Measurements from ENCODE around the gene TNNI2. TPM values are rescaled to one million over a fixed set of nuclear protein-coding genes. Genes with fewer than 3 reads are reported as not detected.
A peak's percentile ranks its signal among the peaks of the same experiment; 100 is the strongest.

The TNNI2 gene
- total and polyA plus RNA-seq, 12 donors = 0.55 to 21.8 (median 2.4) TPM; not detected in 3

- no peaks in the 10 kb centered on the region for H3K27me3 ChIP-seq
- DNase-seq = peak in 3 of 7 donors; percentile 30 to 50 (median 33)
- H3K27ac ChIP-seq = peak overlapping the region in 3 of 5 donors; percentile 25 to 62 (median 34)
- TF ChIP-seq POLR2A (IDR thresholded peaks at IDR 0.05) (no peak), CTCF (IDR thresholded peaks at IDR 0.05) (no peak)
- H3K36me3 ChIP-seq (replicated peaks in 1 of 2) = peaks cover 0 to 37% of the 10 kb centered on the region in 2 donors
- H3K4me3 ChIP-seq = no peak overlapping the region
- intact Hi-C loops (cut with DNase I) = loop anchor here in 1 of 2 donors (10.0 kb wide), 1 partner anchor 55 kb away; the partner anchor contains the start of gene MRPL23
- no peaks in the 10 kb centered on the region for H3K4me1 ChIP-seq (replicated peaks in 1 of 2)
- no peaks in the 10 kb centered on the region for H3K9me3 ChIP-seq (replicated peaks in 1 of 3)
- WGBS, 4 donors = 68 to 76% (median 73%) methylated on average over 17 to 33 of the region's 33 CpGs
Measured at GRCh38 chr11:1889941-1890855, 51.4 kb downstream of the TNNI2 start.

Small RNA genes lying within 50 kb of the gene (microRNA-seq; reads per million reads assigned to microRNA genes)
- 0 reads per million in 3 donors for gene MIR4298
- 0 reads per million in 3 donors for gene MIR7847

Small RNA genes lying within 50 kb of the gene (small RNA-seq; reads per million reads assigned to genes)
- 0 reads per million in 2 donors for gene AC051649.1
- 0 reads per million in 2 donors for gene MIR4298

Other genes starting within 250 kb of the TNNI2 start
- not detected for gene KRTAP5-2, start 240.7 kb upstream of the TNNI2 start, total RNA-seq
- not detected for gene KRTAP5-2, start 240.7 kb upstream of the TNNI2 start, polyA plus RNA-seq
- gene KRTAP5-3, start 230.5 kb upstream of the TNNI2 start, total RNA-seq = not detected
- not detected for gene KRTAP5-3, start 230.5 kb upstream of the TNNI2 start, polyA plus RNA-seq
- gene KRTAP5-4, start 216.8 kb upstream of the TNNI2 start, total RNA-seq = not detected
- not detected for gene KRTAP5-4, start 216.8 kb upstream of the TNNI2 start, polyA plus RNA-seq
- gene KRTAP5-5, start 209.2 kb upstream of the TNNI2 start, total RNA-seq = not detected
- not detected for gene KRTAP5-5, start 209.2 kb upstream of the TNNI2 start, polyA plus RNA-seq
- under 1 TPM in 1 of 9 donors, not detected in 8; 0.61 TPM for gene KRTAP5-6, start 141.8 kb upstream of the TNNI2 start, total RNA-seq
- gene KRTAP5-6, start 141.8 kb upstream of the TNNI2 start, polyA plus RNA-seq = not detected
- 100 to 1,000 TPM in 1 of 9 donors, 10 to 100 TPM in 7, under 1 TPM in 1; 0.28 to 112 (median 30.3) TPM for gene IFITM10, start 88.4 kb upstream of the TNNI2 start, total RNA-seq
- 100 to 1,000 TPM in 1 of 3 donors, 10 to 100 TPM in 1, 1 to 10 TPM in 1; 6.3 to 267 (median 76.5) TPM for gene IFITM10, start 88.4 kb upstream of the TNNI2 start, polyA plus RNA-seq
- 1,000 to 10,000 TPM in 8 of 9 donors, 100 to 1,000 TPM in 1; 191 to 4,168 (median 2,220) TPM for gene CTSD, start 75.1 kb upstream of the TNNI2 start, total RNA-seq
- 1,000 to 10,000 TPM in 2 of 3 donors, 100 to 1,000 TPM in 1; 641 to 1,561 (median 1,335) TPM for gene CTSD, start 75.1 kb upstream of the TNNI2 start, polyA plus RNA-seq
- 1 to 10 TPM in 1 of 9 donors, under 1 TPM in 2, not detected in 6; 0.44 to 1.2 (median 0.61) TPM for gene SYT8, start 4.0 kb upstream of the TNNI2 start, total RNA-seq
- 1 to 10 TPM in 1 of 3 donors, under 1 TPM in 1, not detected in 1; 0.91 to 3.1 TPM for gene SYT8, start 4.0 kb upstream of the TNNI2 start, polyA plus RNA-seq
- gene LSP1, start 14.1 kb downstream of the TNNI2 start, total RNA-seq = 100 to 1,000 TPM in 8 of 9 donors, 1 to 10 TPM in 1; 4.0 to 323 (median 245) TPM
- gene LSP1, start 14.1 kb downstream of the TNNI2 start, polyA plus RNA-seq = 1,000 to 10,000 TPM in 1 of 3 donors, 100 to 1,000 TPM in 2; 319 to 1,341 (median 324) TPM
- gene PRR33, start 52.9 kb downstream of the TNNI2 start, total RNA-seq = under 1 TPM in 4 of 9 donors, not detected in 5; 0.07 to 0.30 (median 0.15) TPM
- gene PRR33, start 52.9 kb downstream of the TNNI2 start, polyA plus RNA-seq = 1 to 10 TPM in 2 of 3 donors, not detected in 1; 1.1 to 2.3 TPM
- gene TNNT3, start 80.7 kb downstream of the TNNI2 start, total RNA-seq = 10 to 100 TPM in 1 of 9 donors, 1 to 10 TPM in 4, under 1 TPM in 3, not detected in 1; 0.81 to 12.2 (median 4.4) TPM
- 10 to 100 TPM in 1 of 3 donors, 1 to 10 TPM in 2; 1.0 to 10.6 (median 5.8) TPM for gene TNNT3, start 80.7 kb downstream of the TNNI2 start, polyA plus RNA-seq
- 100 to 1,000 TPM in 5 of 9 donors, 10 to 100 TPM in 4; 59.3 to 282 (median 155) TPM for gene MRPL23, start 108.4 kb downstream of the TNNI2 start, total RNA-seq
- gene MRPL23, start 108.4 kb downstream of the TNNI2 start, polyA plus RNA-seq = 1,000 to 10,000 TPM in 1 of 3 donors, 100 to 1,000 TPM in 1, 10 to 100 TPM in 1; 52.2 to 1,024 (median 323) TPM
- over 10,000 TPM in 1 of 9 donors, 1,000 to 10,000 TPM in 7, 100 to 1,000 TPM in 1; 338 to 22,690 (median 1,947) TPM for gene H19, start 158.9 kb downstream of the TNNI2 start, total RNA-seq
- 1,000 to 10,000 TPM; 2,807 to 6,219 (median 3,494) TPM for gene H19, start 158.9 kb downstream of the TNNI2 start, polyA plus RNA-seq